HepG2 (cell line): Measurements from ENCODE around the gene SRCIN1. TPM values are rescaled to one million over a fixed set of nuclear protein-coding genes. Genes with fewer than 3 reads are reported as not detected.

Experiments used
- CEBPB ChIP-seq: IDR thresholded peaks from 2 replicates; pipeline ENCODE4 v1.6.1; 2011; ENCODE audit warnings: low read depth, low read length, improper control_type of control experiment, borderline replicate concordance
- CEBPG ChIP-seq: IDR thresholded peaks from 2 replicates; pipeline ENCODE4 v1.6.1; 2016
- ESRRA ChIP-seq: sonication (generic); formaldehyde crosslinking; IDR thresholded peaks from 2 replicates; pipeline ENCODE4 v1.5.1; 2020; ENCODE audit warnings: mild to moderate bottlenecking, low read depth, missing genetic modification reagents
- HINFP ChIP-seq: sonication (generic); formaldehyde crosslinking; IDR thresholded peaks from 2 replicates; pipeline ENCODE4 v1.4.0; 2020; ENCODE audit warnings: low read depth, mild to moderate bottlenecking, missing genetic modification reagents
- HOXA9 ChIP-seq: sonication (generic); formaldehyde crosslinking; IDR thresholded peaks from 2 replicates; pipeline ENCODE4 v1.8.1; 2022; ENCODE audit warnings: missing genetic modification reagents, mild to moderate bottlenecking, moderate library complexity, borderline replicate concordance
- KDM5B ChIP-seq: sonication (generic); formaldehyde crosslinking; IDR thresholded peaks from 2 replicates; pipeline ENCODE4 v1.4.0; 2020; ENCODE audit warnings: missing genetic modification reagents, mild to moderate bottlenecking, borderline replicate concordance
- MED1 ChIP-seq: sonication (generic); formaldehyde crosslinking; IDR thresholded peaks from 2 replicates; pipeline ENCODE4 v1.4.0; 2020; ENCODE audit warnings: missing genetic modification reagents
- MIXL1 ChIP-seq: IDR thresholded peaks from 2 replicates; pipeline ENCODE4 v1.6.1; 2016
- MZF1 ChIP-seq: sonication (generic); formaldehyde crosslinking; IDR thresholded peaks from 2 replicates; pipeline ENCODE4 v1.8.1; 2023; ENCODE audit warnings: mild to moderate bottlenecking, missing genetic modification reagents, borderline replicate concordance
- POLR2AphosphoS2 ChIP-seq: IDR thresholded peaks from 2 replicates; pipeline ENCODE4 v1.6.1; 2011; ENCODE audit warnings: low read depth, low read length, improper control_type of control experiment
- RBM22 ChIP-seq: fragments of 200-400 bp; formaldehyde crosslinking; optimal IDR thresholded peaks from 2 replicates; pipeline ENCODE3; 2017; ENCODE audit warnings: mild to moderate bottlenecking, low read length, moderate library complexity
- RFX5 ChIP-seq: IDR thresholded peaks from 2 replicates; pipeline ENCODE4 v1.6.1; 2011; ENCODE audit warnings: low read depth, low read length, improper control_type of control experiment
- RORA ChIP-seq: sonication (generic); formaldehyde crosslinking; IDR thresholded peaks from 2 replicates; pipeline ENCODE4 v1.5.0; 2020; ENCODE audit warnings: mild to moderate bottlenecking, missing genetic modification reagents, moderate library complexity
- RXRA ChIP-seq: sonication (generic); formaldehyde crosslinking; IDR thresholded peaks from 2 replicates; pipeline ENCODE4 v1.5.1; 2020; ENCODE audit warnings: missing genetic modification reagents
- SALL2 ChIP-seq: sonication (generic); formaldehyde crosslinking; IDR thresholded peaks from 2 replicates; pipeline ENCODE4 v1.8.1; 2023; ENCODE audit warnings: mild to moderate bottlenecking, missing genetic modification reagents, inconsistent platforms
- SYNCRIP ChIP-seq: fragments of 200-400 bp; formaldehyde crosslinking; IDR thresholded peaks from 2 replicates; pipeline ENCODE4 v1.6.1; 2018; ENCODE audit warnings: mild to moderate bottlenecking, low read depth, low read length; ENCODE audit not compliant: insufficient read depth
- TCF7L2 ChIP-seq: IDR thresholded peaks from 2 replicates; pipeline ENCODE4 v1.6.1; 2011; ENCODE audit warnings: mild to moderate bottlenecking, low read depth, low read length, moderate library complexity
- TGIF2 ChIP-seq: IDR thresholded peaks from 2 replicates; pipeline ENCODE4 v1.6.1; 2016; ENCODE audit warnings: control low read depth, missing compliant biosample characterization
- ZBTB7A ChIP-seq: sonication (generic); formaldehyde crosslinking; IDR thresholded peaks from 2 replicates; pipeline ENCODE4 v1.8.0; 2022; ENCODE audit warnings: mild to moderate bottlenecking, missing genetic modification reagents
- ZFP1 ChIP-seq: IDR thresholded peaks from 2 replicates; pipeline ENCODE4 v1.6.1; 2016
- ZFX ChIP-seq: sonication (generic); formaldehyde crosslinking; IDR thresholded peaks from 2 replicates; pipeline ENCODE4 v1.4.0; 2020; ENCODE audit warnings: mild to moderate bottlenecking, low read depth, missing genetic modification reagents, moderate library complexity
- ZNF256 ChIP-seq: sonication (generic); formaldehyde crosslinking; conservative IDR thresholded peaks from 2 replicates; pipeline ENCODE4 v1.4.0; 2020; ENCODE audit warnings: missing genetic modification reagents
- ZNF3 ChIP-seq: IDR thresholded peaks from 2 replicates; pipeline ENCODE4 v1.7.0; 2017; ENCODE audit warnings: inconsistent platforms
- ZNF431 ChIP-seq: sonication (generic); formaldehyde crosslinking; IDR thresholded peaks from 2 replicates; pipeline ENCODE4 v1.9.0; 2022; ENCODE audit warnings: missing genetic modification reagents, low read depth, mild to moderate bottlenecking, borderline replicate concordance
- ZNF44 ChIP-seq: sonication (generic); formaldehyde crosslinking; IDR thresholded peaks from 2 replicates; pipeline ENCODE4 v1.5.1; 2020; ENCODE audit warnings: mild to moderate bottlenecking, missing genetic modification reagents
- ZNF503 ChIP-seq: sonication (generic); formaldehyde crosslinking; IDR thresholded peaks from 2 replicates; pipeline ENCODE4 v1.4.0; 2020; ENCODE audit warnings: missing genetic modification reagents
- ZNF574 ChIP-seq: sonication (generic); formaldehyde crosslinking; IDR thresholded peaks from 2 replicates; pipeline ENCODE4 v1.4.0; 2020; ENCODE audit warnings: missing genetic modification reagents
- polyA plus RNA-seq, 8 experiments: library from polyadenylated mRNA; depleted of rRNA in 3 of 8; stranded (reverse) in 7 of 8; unstranded in 1 of 8; fragments of >200 nt; fragmentation: Illumina TruSeq in 4 of 8; extraction: Trizol in 4 of 8; gene quantifications; 2 replicates each; pipeline versions ENCODE4 v1.2.1 to v1.2.3, GENCODE V29; 2011 to 2016; ENCODE audit warnings: low read depth in 4 of 8, missing spikeins in 1 of 8, mixed read lengths in 1 of 8; ENCODE audit not compliant: insufficient read depth in 1 of 8
- total RNA-seq, 5 experiments: library from RNA; depleted of rRNA; stranded (reverse); fragments of >200 nt; fragmentation: Illumina TruSeq; extraction: Trizol; gene quantifications; 2 replicates each; pipeline ENCODE4 v1.2.3, GENCODE V29; 2016; ENCODE audit warnings: low read depth in 1 of 5

The SRCIN1 gene
- total and polyA plus RNA-seq, 2 of the 13 experiments (the other 11 are each of a cell fraction or from before 2014, with no cell fraction given), result 1.2 to 9.6 TPM

- TF ChIP-seq ZNF503 (no peak), TGIF2 (CRISPR knock-in tag) (no peak), RORA (no peak), ZFX (peak; percentile 36; the same call in 1 of the 2 replicates), CEBPB (peak; percentile 77), MIXL1 (CRISPR knock-in tag) (no peak), KDM5B (no peak; the same call in 1 of the 2 replicates), RBM22 (no peak), TCF7L2 (no peak), POLR2AphosphoS2 (no peak), ZFP1 (no peak), ZNF44 (CRISPR knock-in tag) (no peak), SYNCRIP (no peak), ZNF574 (CRISPR knock-in tag) (peak; percentile 17; the same call in 1 of the 2 replicates), HINFP (no peak), SALL2 (no peak), RFX5 (no peak), RXRA (CRISPR knock-in tag) (peak; percentile 65), MED1 (CRISPR knock-in tag) (peak; percentile 26; the same call in 1 of the 2 replicates), HOXA9 (no peak), ZBTB7A (CRISPR knock-in tag) (peak; percentile 74; the same call in 1 of the 2 replicates), ZNF3 (CRISPR knock-in tag) (no peak), ZNF256 (no peak), MZF1 (CRISPR knock-in tag) (no peak), ZNF431 (no peak), ESRRA (CRISPR knock-in tag) (peak; percentile 50; the same call in 1 of the 2 replicates), CEBPG (CRISPR knock-in tag) (peak; percentile 89)
Observed at GRCh38 chr17:38590988-38591758, 14.6 kb downstream of the SRCIN1 start (continued).
